NCI-H526 (cell line): ENCODE results near the gene F10.

ENCODE experiments used
- DNase-seq, 2 experiments: peaks; one replicate each; lab custom pipeline; 2025; lab: John Stamatoyannopoulos, UW

Gene F10

GRCh38 chr13:113086991-113087922, 35.3 kb upstream of the F10 start:
- DNase-seq: no peak

- DNase-seq: no peak
Measured at GRCh38 chr13:113087923-113088690, 34.5 kb upstream of the F10 start.

- no peak for DNase-seq
Measured at GRCh38 chr13:113088691-113089020, 33.9 kb upstream of the F10 start.

GRCh38 chr13:113089693-113090414, 32.7 kb upstream of the F10 start:
- no peak for DNase-seq

GRCh38 chr13:113090415-113090770, 32.2 kb upstream of the F10 start:
- no peak for DNase-seq

- no peak for DNase-seq
Measured at GRCh38 chr13:113090806-113091205, 31.8 kb upstream of the F10 start.

- no peak for DNase-seq
Measured at GRCh38 chr13:113091211-113091771, 31.3 kb upstream of the F10 start.

GRCh38 chr13:113091891-113092775, 30.5 kb upstream of the F10 start:
- DNase-seq: no peak

GRCh38 chr13:113092776-113093579, 29.6 kb upstream of the F10 start:
- DNase-seq: no peak

GRCh38 chr13:113093580-113094409, 28.8 kb upstream of the F10 start:
- no peak for DNase-seq

- DNase-seq: no peak
Measured at GRCh38 chr13:113094410-113094800, 28.2 kb upstream of the F10 start.

- no peak for DNase-seq
Measured at GRCh38 chr13:113095146-113096051, 27.2 kb upstream of the F10 start.

GRCh38 chr13:113096052-113096744, 26.4 kb upstream of the F10 start:
- DNase-seq: no peak

- DNase-seq: no peak
Measured at GRCh38 chr13:113096745-113097305, 25.8 kb upstream of the F10 start.

GRCh38 chr13:113097651-113098050, 24.9 kb upstream of the F10 start:
- DNase-seq: no peak

GRCh38 chr13:113098162-113098732, 24.4 kb upstream of the F10 start:
- DNase-seq: no peak

- DNase-seq: no peak
Measured at GRCh38 chr13:113099142-113099541, 23.5 kb upstream of the F10 start.
